Loucy (cell line): Measurements from ENCODE around the gene MRS2.

Source experiments
- CTCF ChIP-seq: fragments of 200-600 bp; sonication (generic); conservative IDR thresholded peaks from 2 replicates; pipeline ENCODE4 v1.5.1; 2014; ENCODE audit warnings: mild to moderate bottlenecking, antibody characterized with exemption, low read length
- EZH2phosphoT487 ChIP-seq: fragments of 200-600 bp; IDR thresholded peaks from 2 replicates; pipeline ENCODE4 v1.6.1; 2018; ENCODE audit warnings: antibody characterized with exemption, mild to moderate bottlenecking, moderate library complexity, borderline replicate concordance

DNA sequence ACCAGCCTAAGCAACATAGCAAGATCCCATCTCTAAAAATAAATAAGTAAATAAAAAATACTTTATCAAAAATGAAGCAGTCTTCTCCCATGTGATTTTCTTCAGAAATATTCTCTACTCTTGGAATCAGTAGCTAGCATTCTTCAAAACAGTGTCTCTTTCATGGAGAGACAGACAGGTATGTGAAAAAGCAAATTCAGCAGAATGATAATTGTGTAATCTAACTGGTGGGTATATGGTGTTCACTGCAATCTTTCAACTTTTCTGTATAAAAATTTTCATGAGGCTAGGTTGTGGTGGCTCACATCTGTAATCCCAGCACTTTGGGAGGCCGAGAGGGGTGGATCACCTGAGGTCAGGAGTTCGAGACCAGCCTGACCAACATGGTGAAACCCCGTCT, 7.9 kb downstream of the MRS2 start:
- TF ChIP-seq CTCF (no peak), EZH2phosphoT487 (no peak)
